Liver (tissue), 3 donors: ENCODE measurements around the gene UTRN.

Experiments used
- CTCF ChIP-seq: fragments of 150-350 bp; IDR thresholded peaks from 2 replicates; pipeline ENCODE4 v1.5.1; 2017; ENCODE audit warnings: improper control_type of control experiment, low read depth, low read length; ENCODE audit not compliant: missing input control
- EGR1 ChIP-seq, 2 donors: IDR thresholded peaks; 2 replicates each; pipeline ENCODE4 v1.6.1; 2016 to 2018; ENCODE audit warnings: antibody characterized with exemption in 2 of 2, low read depth in 2 of 2
- RXRA ChIP-seq, 2 donors: IDR thresholded peaks; 2 replicates each; pipeline ENCODE4 v1.6.1; 2017 to 2018; ENCODE audit warnings: antibody characterized with exemption in 2 of 2, mild to moderate bottlenecking in 1 of 2
- YY1 ChIP-seq: IDR thresholded peaks from 2 replicates; pipeline ENCODE4 v1.6.1; 2016; ENCODE audit warnings: antibody characterized with exemption, mild to moderate bottlenecking
- ZBTB33 ChIP-seq: IDR thresholded peaks from 2 replicates; pipeline ENCODE4 v1.6.1; 2016; ENCODE audit warnings: antibody characterized with exemption
- donor health status: healthy.
- donor health status: healthy.

DNA sequence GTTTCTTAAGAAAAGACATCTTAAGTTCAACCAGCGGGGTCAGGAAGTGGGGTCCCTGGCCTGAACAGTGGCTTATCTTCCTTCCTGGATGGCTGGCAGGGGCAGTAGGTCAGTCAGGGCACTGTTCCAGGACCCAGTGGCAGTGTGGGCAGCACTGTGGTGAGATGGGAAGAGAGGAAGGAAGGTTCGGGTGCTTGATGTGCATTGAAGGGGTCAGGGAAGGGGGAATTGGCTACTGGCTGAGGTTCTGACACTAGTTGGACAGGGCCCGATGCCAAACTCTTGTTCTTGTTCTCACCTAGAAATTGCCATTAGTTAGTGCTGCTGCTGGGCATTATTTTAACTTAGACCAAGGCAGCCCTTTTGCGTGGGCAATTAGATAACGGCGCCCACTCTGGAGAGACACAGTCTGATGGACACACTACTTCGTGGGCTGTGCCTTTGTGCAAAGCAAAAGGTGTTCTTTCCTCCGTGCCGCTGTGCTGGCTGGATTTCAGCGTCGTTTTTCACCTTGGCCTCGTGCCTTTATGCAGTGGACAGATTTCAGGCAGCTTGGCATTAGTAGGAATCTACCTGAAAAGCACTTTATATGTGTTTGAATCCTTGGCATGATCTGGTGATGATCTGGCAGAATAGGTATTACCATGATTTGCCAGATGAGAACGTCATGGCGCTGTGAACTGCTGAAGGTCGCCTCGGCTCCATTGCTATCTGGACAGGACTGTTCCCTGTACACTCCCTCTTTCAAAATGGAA, 30.3 kb downstream of the UTRN start:
- TF ChIP-seq CTCF: no peak
- no peak for TF ChIP-seq ZBTB33
- TF ChIP-seq YY1: peak; percentile 13
- TF ChIP-seq EGR1 (IDR thresholded peaks at IDR 0.05; ENCODE audit: low read depth in 2 of 2): no peak
- TF ChIP-seq RXRA (IDR thresholded peaks at IDR 0.05): no peak
